Measurements from ENCODE around the gene DDC.

The DDC gene

DNA sequence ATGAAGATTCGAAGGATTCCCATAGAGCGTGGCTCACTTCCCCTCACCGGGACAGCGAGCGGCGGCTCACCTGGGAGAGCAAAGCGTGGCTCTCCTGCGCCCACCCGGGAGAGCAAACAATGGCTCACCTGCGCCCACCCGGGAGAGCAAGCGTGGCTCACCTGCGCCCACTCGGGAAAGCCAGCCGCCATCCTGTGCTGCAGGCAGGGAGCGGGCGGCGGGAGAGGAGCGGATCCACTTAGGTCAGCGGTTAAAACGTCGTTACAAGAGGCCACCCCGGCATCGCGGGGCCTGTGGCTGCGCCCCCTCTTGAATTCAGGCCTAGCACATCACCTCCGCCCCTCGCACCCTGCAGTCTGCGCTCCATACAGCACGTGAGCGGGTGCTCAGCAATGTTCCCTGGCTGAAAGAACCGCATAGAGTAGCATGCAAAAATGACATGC, 114.6 kb downstream of the DDC start:
- peak; percentile 24 for DNase-seq

DNA sequence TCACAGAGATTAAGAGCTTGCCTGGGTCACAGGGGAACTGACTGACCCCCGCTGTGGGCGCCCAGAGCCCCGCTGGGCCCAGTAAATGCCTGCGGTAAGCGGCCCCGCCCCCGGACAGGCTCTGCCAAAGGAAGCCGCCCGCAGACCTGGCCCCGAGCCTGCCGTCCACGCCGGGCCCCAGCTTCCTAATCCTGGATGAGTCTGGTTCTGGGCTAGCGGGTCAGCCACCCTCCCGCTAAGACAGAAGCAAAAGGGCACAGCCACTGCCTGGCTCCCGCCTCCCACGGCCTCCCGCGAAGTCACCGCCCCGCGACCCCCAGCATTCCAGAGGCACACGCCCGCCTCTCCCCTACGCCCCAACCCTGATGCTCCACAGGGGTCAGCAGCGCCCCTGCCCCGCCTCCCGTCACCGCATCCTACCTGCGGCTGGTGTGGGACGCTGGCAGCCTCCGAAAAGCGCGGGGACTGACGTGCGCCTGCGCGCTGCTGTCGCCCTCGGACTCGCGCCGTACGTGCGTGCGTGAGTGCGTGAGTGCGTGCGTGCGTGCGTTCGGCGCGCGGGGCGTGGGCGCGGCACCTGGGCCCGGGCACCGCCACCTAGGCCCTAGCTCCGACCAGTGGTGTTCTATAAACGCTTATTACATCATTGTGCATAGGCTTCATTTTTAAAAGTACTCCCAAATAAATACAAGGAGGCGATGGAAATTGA, 115.2 kb downstream of the DDC start, which contains the start of gene FIGNL1:
Gene FIGNL1 (minus strand): TSS at position 470 of the 709 bp plus-strand sequence. CDS start 3,063 bp downstream, outside the sequence.
- peak; percentile 76 for DNase-seq

DNA sequence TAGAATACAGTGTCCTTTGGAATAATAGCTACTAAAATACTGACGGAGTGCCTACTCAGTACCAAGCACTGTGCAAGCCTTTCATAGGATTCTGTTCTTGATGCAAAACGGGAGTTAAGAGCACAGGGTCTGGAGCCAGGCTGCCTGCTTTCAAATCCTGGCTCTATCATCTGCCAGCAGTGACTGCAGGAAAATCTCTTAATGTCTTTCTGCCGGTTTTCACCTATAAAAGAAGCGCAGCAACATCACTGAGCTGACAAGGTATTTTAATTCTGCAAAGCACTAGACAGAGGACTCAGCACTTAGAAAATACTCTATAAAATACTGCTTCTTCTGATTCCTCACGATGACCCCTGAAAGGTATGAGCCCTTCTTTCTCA, 115.7 kb downstream of the DDC start:
- DNase-seq = no peak

DNA sequence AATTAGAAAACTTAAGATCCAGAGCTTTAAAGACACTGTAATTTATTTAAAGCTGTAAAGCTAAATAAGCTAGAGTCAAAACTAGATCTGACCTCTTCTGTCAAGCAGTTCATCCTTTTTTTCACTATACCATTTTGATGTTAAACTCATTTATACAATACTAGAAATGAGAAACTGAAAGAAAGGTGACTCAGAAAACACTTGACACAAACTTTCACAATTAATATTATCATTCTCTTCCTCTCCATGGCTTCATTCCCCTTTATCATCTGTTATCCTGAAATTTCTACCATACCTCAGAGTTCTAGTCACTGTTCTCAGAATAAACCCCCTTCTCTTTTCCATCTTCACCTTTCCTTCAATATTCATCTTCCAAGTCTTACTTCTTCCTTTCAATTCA, 116.4 kb downstream of the DDC start:
- DNase-seq = no peak

DNA sequence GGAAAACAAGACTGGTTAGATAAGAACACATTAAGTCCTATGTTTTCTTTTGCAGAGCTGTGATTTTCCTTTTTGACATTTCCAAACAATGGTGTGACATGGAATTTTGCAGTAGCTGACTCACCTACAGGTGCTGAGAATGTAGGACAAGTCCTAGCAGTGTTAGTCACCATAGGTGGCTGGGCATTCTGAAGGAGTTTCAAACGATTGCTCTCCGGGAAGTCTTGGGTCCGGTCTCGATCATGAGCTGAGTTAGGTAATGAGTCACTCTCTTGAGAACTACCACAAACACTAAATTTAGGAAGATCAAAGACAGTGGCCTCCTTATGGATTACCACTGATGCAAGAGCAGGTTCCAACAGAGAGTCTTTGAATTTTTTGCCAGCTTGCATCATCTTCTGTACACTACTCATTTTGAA, 118.7 kb downstream of the DDC start:
- no peak for DNase-seq

DNA sequence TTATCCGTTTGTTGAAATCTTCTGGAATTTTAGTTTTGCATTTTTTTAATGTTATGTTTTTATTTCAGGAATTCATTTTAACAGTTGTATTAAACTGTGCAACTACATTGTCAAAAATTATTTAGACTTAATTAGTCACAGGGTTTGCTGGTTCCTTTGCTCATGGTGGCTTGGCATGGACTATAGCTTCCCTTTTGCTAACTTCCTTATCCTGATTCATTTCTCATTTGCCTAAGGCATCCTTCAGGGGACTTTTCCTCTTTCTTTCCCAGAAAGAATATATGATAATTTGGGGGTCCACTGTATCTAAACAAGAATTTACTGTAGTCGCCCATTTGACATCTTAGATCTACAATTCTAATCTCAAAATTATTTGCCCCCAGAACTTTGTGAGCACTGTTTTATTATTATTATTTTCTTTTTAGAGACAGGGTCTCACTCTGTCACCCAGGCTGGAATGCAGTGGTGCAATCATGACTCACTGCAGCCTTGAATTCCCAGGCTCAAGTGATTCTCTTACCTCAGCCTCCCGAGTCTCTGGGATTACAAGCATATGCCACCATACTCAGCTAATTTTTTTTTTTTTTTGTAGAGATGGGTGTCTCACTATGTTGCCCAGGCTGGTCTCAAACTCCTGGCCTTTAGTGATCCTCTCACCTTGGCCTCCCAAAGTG, 128.9 kb downstream of the DDC start:
- DNase-seq = no peak

DNA sequence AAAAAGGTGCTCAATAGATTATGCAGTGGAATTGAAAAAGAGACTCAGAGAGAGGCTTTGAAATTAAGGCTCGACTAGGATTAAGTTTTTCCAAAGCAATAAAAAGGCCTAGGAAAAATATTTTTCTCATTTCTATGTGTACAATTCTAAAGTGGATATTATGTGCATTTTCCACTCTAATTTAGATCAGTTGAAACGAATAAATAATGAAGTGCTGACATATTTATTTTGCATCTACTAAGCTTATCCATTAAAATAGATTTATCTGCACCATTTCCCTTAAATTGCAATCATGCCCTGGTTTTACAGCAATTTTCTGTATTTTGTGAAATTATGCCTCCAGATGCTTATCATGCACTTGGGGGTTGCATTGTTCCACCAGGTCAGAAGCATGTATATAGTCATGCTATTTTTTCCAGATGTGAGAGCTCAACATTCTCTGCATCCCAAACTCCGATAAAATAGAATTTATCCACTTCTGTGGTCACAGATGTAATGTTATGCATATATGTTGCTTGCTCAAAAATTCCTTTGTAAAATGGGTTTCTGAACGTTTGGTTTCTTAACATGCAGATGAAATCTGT, 133.4 kb downstream of the DDC start:
- no peak for DNase-seq

DNA sequence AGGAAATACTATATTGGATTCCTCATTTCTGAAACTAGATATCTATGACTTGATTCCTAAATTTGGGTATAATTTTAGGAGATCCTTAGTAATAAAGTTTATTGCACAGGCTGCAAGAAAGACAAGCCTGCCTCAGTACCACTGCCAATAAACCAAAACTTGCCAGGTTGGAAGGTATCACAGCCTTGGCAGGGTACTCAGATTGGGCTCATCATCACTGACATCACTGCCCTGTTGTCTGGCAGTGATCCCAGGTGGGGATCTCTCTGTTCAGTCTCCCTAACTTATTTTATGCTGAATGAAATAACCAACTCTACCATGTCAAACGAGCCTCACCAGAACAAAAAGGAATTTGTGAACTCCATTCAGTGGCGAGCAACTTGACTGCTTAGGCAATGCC, 133.9 kb downstream of the DDC start:
- DNase-seq = no peak

DNA sequence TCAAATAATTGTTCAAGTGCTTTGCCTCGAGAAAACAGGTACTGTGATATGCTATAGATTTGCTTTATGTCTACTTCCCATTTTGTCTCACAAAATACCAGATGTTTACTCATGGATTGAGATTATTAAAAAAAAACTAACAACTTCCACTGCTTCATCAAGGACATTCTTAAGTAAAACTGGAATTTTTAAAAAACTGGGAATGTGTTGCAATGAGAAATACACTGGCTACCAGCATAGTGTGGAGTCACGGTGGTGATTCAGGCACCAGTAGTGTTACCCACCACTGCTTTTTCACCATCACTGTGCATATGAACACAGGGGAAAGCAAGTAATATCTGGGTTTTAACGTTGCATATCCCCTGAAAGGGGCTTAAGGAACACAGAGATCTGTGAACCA, 136.3 kb downstream of the DDC start:
- DNase-seq = no peak

DNA sequence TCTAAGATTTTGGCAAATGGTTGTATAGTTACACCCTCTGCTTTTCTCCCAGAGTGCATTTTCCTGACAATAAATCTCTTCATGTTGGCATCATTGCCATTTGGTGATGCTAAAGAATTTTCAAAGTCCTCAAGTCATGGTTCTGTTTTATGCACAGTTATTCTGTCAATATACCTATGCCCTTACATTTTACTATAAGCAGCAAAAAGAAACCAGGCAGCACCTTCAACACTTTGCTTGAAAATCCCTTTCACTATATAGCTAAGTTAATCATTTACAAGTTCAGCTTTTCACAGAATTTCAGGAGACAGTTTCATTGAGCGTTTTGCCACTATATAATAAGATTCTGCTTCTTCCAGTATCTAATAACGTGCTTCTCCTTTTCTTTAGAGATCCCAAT, 137.7 kb downstream of the DDC start:
- DNase-seq = no peak

DNA sequence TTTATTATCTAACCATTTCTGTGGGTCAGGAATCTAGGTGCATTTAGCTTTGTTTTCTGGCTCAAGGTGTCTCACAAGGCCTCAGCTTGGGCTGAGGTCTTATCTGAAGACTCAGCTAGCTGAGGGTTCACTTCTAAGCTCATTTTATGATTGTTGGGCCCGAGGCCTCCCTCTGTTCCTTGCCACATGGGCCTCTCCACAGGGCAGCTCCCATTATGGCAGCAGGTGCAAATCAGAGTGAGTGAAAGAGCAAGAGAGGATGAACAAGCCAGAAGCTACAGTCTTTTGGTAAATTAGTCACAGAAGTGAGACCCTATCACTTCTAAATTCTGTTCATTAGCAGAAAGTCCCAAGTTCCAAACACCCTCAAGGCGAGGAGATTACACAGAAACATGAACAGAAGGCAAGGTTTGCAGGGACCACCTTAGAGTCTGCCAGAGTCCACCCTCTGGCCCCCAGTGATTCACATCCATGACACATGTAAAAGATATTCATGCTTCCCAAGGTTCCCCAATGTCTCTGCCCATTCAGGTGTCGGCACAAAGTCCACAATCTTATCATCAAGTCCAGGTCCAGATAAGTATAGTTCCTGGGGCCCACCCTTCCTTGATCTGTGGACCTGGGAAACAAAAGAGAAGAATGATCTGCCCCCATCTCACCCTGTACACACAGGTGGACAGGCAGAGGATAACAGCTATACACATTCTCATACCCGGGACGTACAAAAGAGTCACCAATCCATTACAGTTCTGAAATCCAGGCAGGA, 138.7 kb downstream of the DDC start:
- DNase-seq = no peak

DNA sequence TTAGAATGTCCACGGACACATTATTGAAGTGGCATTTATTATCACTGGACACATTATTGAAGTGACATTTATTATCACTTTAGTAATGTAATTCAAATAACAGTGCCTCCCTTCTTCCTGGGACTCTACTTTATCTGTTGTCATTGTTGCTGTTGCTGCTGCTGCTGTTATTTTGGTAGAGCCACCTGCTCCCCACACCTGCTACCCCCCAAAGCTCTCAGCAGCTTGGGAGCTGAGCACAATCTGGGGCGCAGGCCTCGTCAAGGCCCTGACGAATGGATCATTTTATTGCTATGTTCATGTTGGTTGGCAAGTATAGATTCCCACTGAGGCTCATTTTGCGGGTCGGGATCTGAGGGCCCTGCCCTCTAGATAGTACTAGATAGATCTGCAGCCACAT, 139.9 kb downstream of the DDC start:
- no peak for DNase-seq

DNA sequence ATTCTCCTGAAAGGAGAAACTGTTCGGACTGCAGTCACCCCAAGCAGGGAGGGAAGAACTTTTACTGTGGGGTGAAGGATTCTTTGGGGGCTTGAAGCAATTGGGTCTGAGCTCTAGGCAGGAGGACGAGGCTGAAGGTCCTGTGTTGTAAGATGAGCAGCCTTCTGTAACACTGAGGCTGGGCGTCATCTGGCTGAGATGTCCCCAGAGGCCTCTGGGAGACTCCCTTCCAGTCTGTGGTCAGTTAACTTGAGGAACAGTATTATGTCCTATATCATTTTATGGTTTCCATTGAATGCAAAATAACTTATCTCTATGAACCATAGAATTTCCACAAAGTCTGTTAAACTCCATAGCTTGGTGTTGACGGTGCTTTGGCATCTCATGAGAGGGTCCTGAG, 141.3 kb downstream of the DDC start:
- no peak for DNase-seq

DNA sequence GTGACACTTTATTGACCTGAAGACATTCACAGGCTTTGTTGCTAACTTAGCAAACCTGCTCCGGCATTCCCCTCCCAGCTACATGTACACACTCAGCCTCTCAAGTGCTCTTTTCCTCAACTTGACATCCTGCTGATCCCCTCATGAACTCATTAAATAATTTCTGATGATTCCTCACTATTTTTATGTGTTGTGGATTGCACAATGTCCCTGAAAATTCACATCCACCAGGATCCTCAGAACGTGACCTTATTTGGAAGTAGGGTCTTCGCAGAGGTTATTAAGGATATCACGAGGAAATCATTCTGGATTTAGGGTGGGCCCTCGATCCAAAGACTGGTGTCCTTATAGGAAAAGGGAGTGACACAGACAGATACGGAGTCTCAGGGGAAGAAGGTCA, 142.3 kb downstream of the DDC start:
- DNase-seq = no peak

DNA sequence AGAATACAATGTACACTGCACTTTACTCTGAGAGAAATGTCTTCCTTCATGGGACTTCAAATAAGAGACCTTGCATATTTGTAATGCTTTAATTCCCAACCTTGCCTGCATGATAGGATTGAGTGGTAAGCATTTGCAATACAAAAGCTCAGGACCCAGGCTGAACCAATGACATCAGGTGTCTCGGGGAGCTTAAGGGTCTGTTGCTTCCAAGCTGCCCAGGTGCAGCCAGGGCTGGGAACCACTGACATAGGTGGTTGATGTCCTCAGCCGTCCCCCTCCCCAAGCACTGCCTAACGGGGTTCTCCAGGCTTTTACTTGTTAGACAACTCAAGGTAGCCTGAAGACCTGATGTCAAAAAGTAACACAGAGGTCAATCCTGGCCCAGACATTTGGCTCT, 144.2 kb downstream of the DDC start:
- DNase-seq = no peak

DNA sequence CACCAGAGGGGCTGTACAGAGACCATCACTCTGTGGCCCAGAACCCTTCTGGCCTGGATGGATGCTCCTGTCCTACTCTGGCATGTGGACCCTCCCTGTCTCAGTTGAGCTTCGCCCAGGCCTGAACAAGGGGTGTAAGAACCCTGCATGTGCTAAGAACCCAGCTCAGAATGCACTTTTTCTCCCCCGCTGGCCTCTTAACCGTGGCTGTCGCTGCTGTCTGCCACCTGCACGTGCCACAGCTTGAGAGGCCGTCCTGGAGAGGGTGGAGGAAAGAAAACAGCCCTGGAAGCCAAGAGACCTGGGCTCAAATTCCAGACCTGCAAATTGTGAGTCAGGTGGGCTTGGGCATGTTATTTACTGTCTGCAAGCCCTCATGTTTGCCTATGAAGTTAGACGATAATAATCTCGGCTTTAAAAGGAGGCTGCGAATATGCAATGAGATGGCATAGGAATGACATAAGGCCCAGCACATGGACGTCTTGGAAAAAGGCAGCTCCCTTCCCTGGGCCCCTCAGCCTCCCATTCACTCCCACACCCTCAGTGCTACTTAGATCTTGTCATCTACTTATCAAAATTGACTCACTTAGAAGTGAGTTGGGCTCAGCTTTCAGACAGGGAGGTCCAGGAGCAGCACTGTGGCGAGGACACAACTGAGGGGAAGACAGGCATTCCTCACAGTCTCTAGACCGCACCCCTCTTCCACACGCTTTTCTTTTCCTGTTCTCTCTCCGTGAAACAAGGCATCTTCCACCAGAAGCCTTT, 146.5 kb downstream of the DDC start:
- DNase-seq = no peak

DNA sequence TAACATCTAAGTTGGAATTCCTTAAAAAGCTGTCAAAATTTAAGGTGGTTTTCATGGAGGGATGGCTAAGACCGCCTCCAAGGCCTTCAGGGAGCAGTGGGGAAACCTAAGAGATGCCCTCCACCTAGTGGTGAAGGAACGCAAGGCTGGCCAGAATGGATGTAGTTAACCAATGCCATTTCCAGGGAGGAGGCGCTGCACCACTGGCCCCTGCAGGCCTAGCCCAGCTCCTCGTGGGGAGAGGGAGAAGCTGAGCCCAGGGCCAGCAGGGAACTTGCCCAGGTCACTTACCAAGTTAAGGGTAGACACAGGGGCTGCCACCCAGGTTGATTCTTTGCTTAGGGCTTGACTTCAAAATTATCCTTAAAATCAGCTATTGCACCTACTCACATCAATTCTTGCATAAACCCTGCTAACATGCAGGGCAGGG, 147.1 kb downstream of the DDC start:
- peak; percentile 82 for DNase-seq

DNA sequence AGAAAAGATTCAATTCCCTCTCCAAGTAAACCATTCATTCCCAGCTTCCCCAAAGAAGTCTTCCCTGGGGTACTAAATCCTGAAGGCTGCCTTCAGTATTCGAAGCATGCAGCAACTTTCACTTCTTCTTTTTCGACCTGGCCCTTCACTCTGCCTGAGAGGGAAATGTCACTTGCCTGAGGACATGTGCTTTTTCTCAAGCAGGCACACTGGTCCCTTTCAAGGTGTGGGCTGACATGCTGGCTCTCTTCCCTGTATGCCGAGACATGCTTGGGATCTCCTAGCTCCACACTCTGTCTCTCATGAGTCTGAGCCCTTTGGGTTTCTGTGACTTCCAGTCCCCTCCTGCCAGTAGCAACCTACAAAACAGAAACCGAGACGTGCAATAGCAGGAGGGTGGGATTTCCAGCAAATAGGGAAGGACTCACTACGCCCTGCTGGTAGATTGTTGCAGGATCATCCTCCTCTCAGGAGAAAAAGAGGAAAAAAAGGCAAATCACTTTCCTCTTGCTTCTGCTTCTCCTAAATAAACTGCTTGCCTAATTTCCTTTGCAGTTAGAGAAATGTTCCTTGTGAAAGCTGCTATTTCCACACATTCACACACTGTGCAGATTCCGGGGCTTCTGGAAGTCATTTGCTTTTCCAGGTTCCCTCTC, 148.6 kb downstream of the DDC start:
- no peak for DNase-seq

DNA sequence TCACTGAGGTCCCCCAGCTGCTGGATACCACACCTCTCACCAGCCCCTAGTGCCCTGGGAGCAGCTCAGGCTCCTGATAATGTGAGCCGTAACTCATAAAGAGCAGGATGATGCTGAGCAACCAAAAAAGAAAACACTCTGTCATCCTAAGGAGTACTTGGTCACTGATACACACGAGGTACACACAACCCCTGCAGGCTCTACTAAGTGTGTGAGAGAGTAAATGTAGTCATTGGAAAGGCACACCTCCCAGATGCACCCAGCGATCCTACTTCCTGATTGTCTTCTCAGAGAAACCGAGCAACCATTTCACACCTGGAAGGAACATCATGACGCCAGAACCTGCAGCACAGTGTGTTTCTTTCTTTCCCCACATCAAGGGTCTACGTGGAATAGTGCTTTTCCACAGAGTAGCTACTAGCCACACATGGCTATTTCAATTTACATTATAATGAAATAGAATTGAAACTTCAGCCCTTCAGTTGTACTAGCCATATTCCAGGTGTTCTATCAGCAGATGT, 149.3 kb downstream of the DDC start:
- DNase-seq = no peak

DNA sequence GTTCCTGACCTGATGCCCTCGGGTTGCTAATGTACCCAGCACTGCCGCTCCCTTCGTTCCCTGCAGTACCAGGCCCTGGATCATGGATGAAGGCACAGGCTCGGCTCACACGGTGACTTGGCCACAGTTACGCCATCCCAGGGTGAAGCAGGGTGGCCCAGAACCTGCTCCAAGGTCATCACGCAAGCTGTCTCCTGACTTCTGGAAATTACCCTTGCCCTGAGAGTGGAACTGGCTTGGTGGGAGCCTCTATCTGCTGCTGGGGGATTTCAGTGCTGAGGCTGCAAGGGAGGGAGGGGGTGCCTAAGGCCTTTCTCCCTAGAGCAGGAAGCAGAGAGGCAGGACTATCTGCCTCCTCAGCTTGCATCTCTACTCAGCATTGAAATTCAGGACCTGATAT, 151.6 kb downstream of the DDC start:
- no peak for DNase-seq

DNA sequence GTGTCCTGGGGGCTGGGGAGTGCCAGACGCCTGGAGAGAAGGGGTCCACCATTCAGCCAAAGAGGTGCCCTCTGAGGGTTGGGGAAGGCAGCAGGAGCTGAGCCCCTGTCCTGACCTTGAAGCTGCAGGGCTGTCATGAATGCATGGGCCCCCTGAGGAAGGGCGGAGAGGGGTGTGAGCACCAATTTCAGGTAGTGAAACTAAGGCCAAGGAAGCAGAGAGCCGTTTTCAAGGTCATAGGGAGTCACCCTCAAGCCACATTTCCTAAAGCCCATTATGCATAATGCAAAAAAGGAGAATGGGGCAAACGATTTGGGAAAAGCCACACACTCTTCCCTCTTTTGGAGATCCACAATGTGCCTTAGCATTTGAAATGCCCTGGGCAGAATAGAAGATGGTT, 152.2 kb downstream of the DDC start:
- DNase-seq = no peak

DNA sequence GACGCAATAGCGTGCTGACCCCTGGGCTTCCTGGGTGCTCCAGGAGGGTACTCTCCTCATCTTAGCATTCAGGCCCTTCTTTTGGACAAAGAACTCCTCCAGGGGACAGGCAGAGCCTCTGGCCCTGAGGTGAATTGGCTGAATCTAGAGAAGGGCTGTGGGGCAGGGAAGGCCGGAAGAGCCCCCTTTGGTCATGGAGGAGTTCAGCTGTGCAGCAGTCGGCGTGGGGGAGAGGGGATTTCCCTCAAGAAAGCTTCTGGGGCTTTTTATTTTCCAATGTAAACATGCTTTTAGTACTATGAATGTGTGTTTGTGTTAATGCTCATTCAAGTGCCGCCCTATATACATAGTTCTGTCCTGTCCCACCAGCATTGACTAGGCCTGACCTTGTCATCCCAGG, 153.9 kb downstream of the DDC start:
- DNase-seq = no peak
